SU-DHL-6 (cell line): Measurements from ENCODE around the gene IL20RB.

Experiments used
- H2AFZ ChIP-seq: fragments of 200-600 bp; sonication (generic); 2 replicates; pipeline ENCODE4 v1.6.1; 2014; ENCODE audit warnings: low read depth, mild to moderate bottlenecking, moderate library complexity, mixed read lengths, antibody characterized with exemption, low read length; ENCODE audit not compliant: severe bottlenecking
- H3F3A ChIP-seq: fragments of 200-600 bp; shearing (Covaris generic); 2 replicates; pipeline ENCODE4 v1.6.0; 2016; ENCODE audit warnings: antibody characterized with exemption, mild to moderate bottlenecking; ENCODE audit not compliant: insufficient read depth
- H3K27ac ChIP-seq: fragments of 200-600 bp; sonication (generic); 2 replicates; pipeline ENCODE4 v1.5.1; 2016; ENCODE audit warnings: low read depth, mild to moderate bottlenecking, low read length, moderate library complexity, mixed read lengths
- H3K27me3 ChIP-seq: fragments of 200-600 bp; sonication (generic), shearing (Covaris generic); 2 replicates; pipeline ENCODE4 v1.6.0; 2014; ENCODE audit warnings: mild to moderate bottlenecking, low read length
- H3K36me3 ChIP-seq: fragments of 200-600 bp; sonication (generic); 2 replicates; pipeline ENCODE4 v1.6.1; 2014; ENCODE audit warnings: mild to moderate bottlenecking, low read length, mixed read lengths
- H3K4me2 ChIP-seq: fragments of 300-600, 200-600 bp; shearing (Covaris generic), sonication (generic); 2 replicates; pipeline ENCODE4 v1.6.0; 2014; ENCODE audit warnings: low read length, low read depth, mild to moderate bottlenecking; ENCODE audit not compliant: poor library complexity, severe bottlenecking
- H3K4me3 ChIP-seq: fragments of 200-600 bp; sonication (generic); 2 replicates; pipeline ENCODE4 v1.5.1; 2014; ENCODE audit warnings: antibody characterized with exemption, low read length, mild to moderate bottlenecking, mixed read lengths; ENCODE audit not compliant: insufficient read depth, poor library complexity, severe bottlenecking
- H3K79me2 ChIP-seq: fragments of 200-600 bp; sonication (generic); 2 replicates; pipeline ENCODE4 v1.6.1; 2014; ENCODE audit warnings: mild to moderate bottlenecking, low read length, moderate library complexity; ENCODE audit not compliant: insufficient read depth
- H3K9ac ChIP-seq: fragments of 200-600 bp; sonication (generic); 2 replicates; pipeline ENCODE4 v1.7.0; 2014; ENCODE audit warnings: mild to moderate bottlenecking, low read length
- H3K9me2 ChIP-seq: fragments of 200-600 bp; sonication (generic); replicated peaks from 2 replicates; pipeline ENCODE4 v1.6.1; 2014; ENCODE audit warnings: low read length; ENCODE audit not compliant: insufficient read depth
- H3K9me3 ChIP-seq: fragments of 200-600 bp; sonication (generic); 2 replicates; pipeline ENCODE4 v1.6.1; 2014; ENCODE audit warnings: low read length, mixed read lengths; ENCODE audit not compliant: insufficient read depth
- H4K20me1 ChIP-seq: fragments of 200-600 bp; sonication (generic); 2 replicates; pipeline ENCODE4 v1.6.1; 2014; ENCODE audit warnings: low read depth, mild to moderate bottlenecking, antibody characterized with exemption, low read length, moderate library complexity, mixed read lengths
- CTCF ChIP-seq: fragments of 200-600 bp; sonication (generic); IDR thresholded peaks from one replicate; pipeline ENCODE4 v1.5.1; 2017; ENCODE audit warnings: antibody characterized with exemption, mild to moderate bottlenecking, low read length, moderate library complexity; ENCODE audit not compliant: insufficient read depth, poor library complexity, severe bottlenecking
- EZH2phosphoT487 ChIP-seq: fragments of 200-600 bp; sonication (generic), shearing (Covaris generic); conservative IDR thresholded peaks from 2 replicates; pipeline ENCODE4 v1.6.1; 2018; ENCODE audit warnings: mild to moderate bottlenecking, antibody characterized with exemption, low read length, moderate library complexity, mixed read lengths

The IL20RB gene

GRCh38 chr3:136946978-136947377 lies 10.8 kb upstream of the IL20RB start:
- Histone ChIP-seq H3K4me2 (no peak overlapping the region), H2AFZ (no peak overlapping the region), H3K79me2 (peaks cover 31% of the 10 kb centered on the region), H3F3A (peaks cover 33% of the 10 kb centered on the region), H3K9me3 (no peaks in the 10 kb centered on the region), H3K27me3 (no peaks in the 10 kb centered on the region), H3K9ac (no peak overlapping the region), H3K36me3 (peaks cover 24% of the 10 kb centered on the region; the same call in 1 of the 2 replicates), H3K27ac (no peak overlapping the region), H3K4me3 (no peak overlapping the region), H4K20me1 (no peaks in the 10 kb centered on the region), H3K9me2 (no peaks in the 10 kb centered on the region)
- no peak for TF ChIP-seq EZH2phosphoT487
- no peak for TF ChIP-seq CTCF

GRCh38 chr3:136947477-136947876 lies 10.3 kb upstream of the IL20RB start:
- Histone ChIP-seq H3F3A (peaks cover 33% of the 10 kb centered on the region), H2AFZ (no peak overlapping the region), H3K27me3 (no peaks in the 10 kb centered on the region), H3K27ac (peak overlapping the region; percentile 10; the same call in 1 of the 2 replicates), H3K4me2 (no peak overlapping the region), H3K9me2 (no peaks in the 10 kb centered on the region), H3K9me3 (no peaks in the 10 kb centered on the region), H3K79me2 (peaks cover 26% of the 10 kb centered on the region), H4K20me1 (no peaks in the 10 kb centered on the region), H3K9ac (no peak overlapping the region), H3K4me3 (no peak overlapping the region), H3K36me3 (peaks cover 24% of the 10 kb centered on the region; the same call in 1 of the 2 replicates)
- TF ChIP-seq EZH2phosphoT487: no peak
- TF ChIP-seq CTCF: no peak

GRCh38 chr3:136949146-136949545 lies 8.6 kb upstream of the IL20RB start:
- no peaks in the 10 kb centered on the region for H3K27me3 ChIP-seq
- no peak overlapping the region for H2AFZ ChIP-seq
- peaks cover 33% of the 10 kb centered on the region for H3F3A ChIP-seq
- H3K4me2 ChIP-seq: peak overlapping the region; percentile 46
- H3K9me3 ChIP-seq: no peaks in the 10 kb centered on the region
- H4K20me1 ChIP-seq: no peaks in the 10 kb centered on the region
- no peak overlapping the region for H3K9ac ChIP-seq
- peaks cover 24% of the 10 kb centered on the region; the same call in 1 of the 2 replicates for H3K36me3 ChIP-seq
- no peak overlapping the region for H3K4me3 ChIP-seq
- H3K27ac ChIP-seq: peak overlapping the region; percentile 34; the same call in 1 of the 2 replicates
- TF ChIP-seq CTCF: no peak
- TF ChIP-seq EZH2phosphoT487: no peak
- peaks cover 12% of the 10 kb centered on the region; the same call in 1 of the 2 replicates for H3K79me2 ChIP-seq
- no peaks in the 10 kb centered on the region for H3K9me2 ChIP-seq
